Bronchial epithelial cell (primary cell): Measurements from ENCODE around the gene FGFR2. TPM values are rescaled to one million over a fixed set of nuclear protein-coding genes. Genes with fewer than 3 reads are reported as not detected.
A peak's percentile ranks its signal among the peaks of the same experiment; 100 is the strongest.

Experiments used
- DNase-seq: peaks from one replicate; pipeline ENCODE4 v3.0.0-alpha.2; 2010; ENCODE audit warnings: low read depth
- FAIRE-seq: peaks from 2 replicates; lab custom pipeline; 2011; peaks lifted over from hg19 to GRCh38; lab: Jason Lieb, UNC
- H3K27me3 ChIP-seq: 2 replicates; pipeline ENCODE4 v1.5.1; 2011; ENCODE audit warnings: low read length; ENCODE audit not compliant: control insufficient read depth, insufficient read depth
- H3K36me3 ChIP-seq: 2 replicates; pipeline ENCODE4 v1.5.1; 2011; ENCODE audit warnings: low read length; ENCODE audit not compliant: control insufficient read depth, insufficient read depth
- H3K4me3 ChIP-seq: 2 replicates; pipeline ENCODE4 v1.5.1; 2011; ENCODE audit warnings: mild to moderate bottlenecking, low read depth, low read length, control low read depth
- total RNA-seq: library from RNA; depleted of rRNA; stranded (reverse); fragments of >200 nt; gene quantifications from 2 replicates; pipeline ENCODE4 v1.2.1, GENCODE V29; 2014
- TF ChIP-seq, protein P1 (sequence below): IDR thresholded peaks from 2 replicates; pipeline ENCODE4 v1.5.1; 2011; ENCODE audit warnings: mild to moderate bottlenecking, moderate library complexity, low read length, control low read depth, inconsistent platforms; ENCODE audit not compliant: insufficient read depth, severe bottlenecking

FGFR2 gene
- total RNA-seq, 1 donor from 2014 or later, result 16.8 TPM

GRCh38 chr10:121459622-121460453 is 138.4 kb downstream of the FGFR2 start:
- Histone ChIP-seq H3K36me3 (no peaks in the 10 kb centered on the region), H3K4me3 (no peak overlapping the region), H3K27me3 (no peaks in the 10 kb centered on the region)
- FAIRE-seq, result no peak
- TF ChIP-seq, protein P1, sequence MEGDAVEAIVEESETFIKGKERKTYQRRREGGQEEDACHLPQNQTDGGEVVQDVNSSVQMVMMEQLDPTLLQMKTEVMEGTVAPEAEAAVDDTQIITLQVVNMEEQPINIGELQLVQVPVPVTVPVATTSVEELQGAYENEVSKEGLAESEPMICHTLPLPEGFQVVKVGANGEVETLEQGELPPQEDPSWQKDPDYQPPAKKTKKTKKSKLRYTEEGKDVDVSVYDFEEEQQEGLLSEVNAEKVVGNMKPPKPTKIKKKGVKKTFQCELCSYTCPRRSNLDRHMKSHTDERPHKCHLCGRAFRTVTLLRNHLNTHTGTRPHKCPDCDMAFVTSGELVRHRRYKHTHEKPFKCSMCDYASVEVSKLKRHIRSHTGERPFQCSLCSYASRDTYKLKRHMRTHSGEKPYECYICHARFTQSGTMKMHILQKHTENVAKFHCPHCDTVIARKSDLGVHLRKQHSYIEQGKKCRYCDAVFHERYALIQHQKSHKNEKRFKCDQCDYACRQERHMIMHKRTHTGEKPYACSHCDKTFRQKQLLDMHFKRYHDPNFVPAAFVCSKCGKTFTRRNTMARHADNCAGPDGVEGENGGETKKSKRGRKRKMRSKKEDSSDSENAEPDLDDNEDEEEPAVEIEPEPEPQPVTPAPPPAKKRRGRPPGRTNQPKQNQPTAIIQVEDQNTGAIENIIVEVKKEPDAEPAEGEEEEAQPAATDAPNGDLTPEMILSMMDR, result no peak
- peak; percentile 5 for DNase-seq

DNA sequence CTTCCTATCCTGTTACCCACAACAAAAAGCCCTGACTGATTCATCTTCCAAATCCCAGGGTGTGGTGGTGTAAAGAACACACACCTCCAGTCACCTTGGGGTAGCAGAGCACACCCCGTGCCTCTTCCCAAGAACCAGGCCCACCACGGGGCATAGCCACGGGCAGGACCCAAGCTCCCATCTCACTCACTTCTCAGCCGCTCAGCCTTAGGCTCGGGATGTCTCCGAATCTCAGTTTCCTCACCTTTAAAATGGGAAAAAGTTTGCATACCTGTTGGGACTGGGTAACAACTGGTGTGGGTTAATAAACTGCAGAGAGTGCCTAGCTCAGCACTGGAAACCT is 139.0 kb downstream of the FGFR2 start:
- no peak overlapping the region for H3K4me3 ChIP-seq
- H3K36me3 ChIP-seq, result no peaks in the 10 kb centered on the region
- TF ChIP-seq, protein P1, result no peak
- H3K27me3 ChIP-seq, result no peaks in the 10 kb centered on the region
- no peak for FAIRE-seq
- DNase-seq, result peak; percentile 12

DNA sequence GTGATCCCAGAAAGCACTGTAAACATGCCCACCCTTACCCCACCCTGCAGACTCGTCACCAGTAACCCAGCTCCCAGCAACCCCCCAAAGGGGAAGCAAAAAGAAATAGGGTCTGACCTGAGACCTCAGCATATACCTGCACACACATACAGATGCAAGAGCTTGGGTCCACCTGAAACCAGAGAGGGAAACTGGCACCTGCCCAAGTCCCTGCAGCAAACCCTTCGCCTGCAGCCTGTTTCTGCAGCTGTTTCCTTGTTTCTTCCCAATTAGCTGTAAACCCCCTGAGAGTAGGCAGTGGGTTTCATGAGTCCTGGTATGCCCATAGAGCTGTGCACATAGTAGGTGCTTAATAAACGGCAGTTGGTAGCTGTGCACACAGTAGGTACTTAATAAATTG is 140.5 kb downstream of the FGFR2 start:
- no peak for DNase-seq
- no peak for FAIRE-seq
- TF ChIP-seq, protein P1, result no peak

GRCh38 chr10:121455377-121455776 is 142.9 kb downstream of the FGFR2 start:
- DNase-seq, result no peak
- Histone ChIP-seq H3K4me3 (no peak overlapping the region), H3K27me3 (no peaks in the 10 kb centered on the region)

More for the DNA sequence above, 140.5 kb downstream of the FGFR2 start:
- H3K27me3 ChIP-seq, result no peaks in the 10 kb centered on the region
- H3K36me3 ChIP-seq, result no peaks in the 10 kb centered on the region
- H3K4me3 ChIP-seq, result no peak overlapping the region

DNA sequence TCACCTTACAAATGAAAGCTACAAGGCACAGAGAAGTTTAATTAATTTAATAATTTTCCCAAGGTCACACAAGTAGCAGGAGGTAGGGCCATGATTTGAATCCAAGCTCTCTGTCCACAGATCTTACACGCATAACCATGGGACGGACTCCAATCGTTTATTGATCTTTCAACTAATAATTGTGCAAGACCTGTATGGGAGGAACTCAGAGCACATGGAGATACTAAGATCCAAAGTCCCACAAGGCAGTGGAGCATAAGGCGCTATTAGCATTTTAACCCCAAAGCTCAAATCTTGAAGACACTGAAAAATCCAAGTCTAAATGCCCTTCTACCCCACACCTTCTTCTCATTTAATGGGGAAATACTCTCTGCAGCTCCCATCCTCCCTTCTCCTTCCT is 143.5 kb downstream of the FGFR2 start:
- Histone ChIP-seq H3K4me3 (no peak overlapping the region), H3K27me3 (no peaks in the 10 kb centered on the region), H3K36me3 (no peaks in the 10 kb centered on the region)
- TF ChIP-seq, protein P1, result no peak
- no peak for FAIRE-seq
- no peak for DNase-seq

More at GRCh38 chr10:121455377-121455776, 142.9 kb downstream of the FGFR2 start:
- TF ChIP-seq, protein P1, result no peak
- FAIRE-seq, result no peak
- no peaks in the 10 kb centered on the region for H3K36me3 ChIP-seq
